Measurements from ENCODE around the gene PAX8. TPM values are rescaled to one million over a fixed set of nuclear protein-coding genes. Genes with fewer than 3 reads are reported as not detected.

PAX8 gene
- total and polyA plus RNA-seq, 2 of the 13 experiments (the other 11 are each of a cell fraction or from before 2014, with no cell fraction given), result 1.5 to 8.8 TPM

DNA sequence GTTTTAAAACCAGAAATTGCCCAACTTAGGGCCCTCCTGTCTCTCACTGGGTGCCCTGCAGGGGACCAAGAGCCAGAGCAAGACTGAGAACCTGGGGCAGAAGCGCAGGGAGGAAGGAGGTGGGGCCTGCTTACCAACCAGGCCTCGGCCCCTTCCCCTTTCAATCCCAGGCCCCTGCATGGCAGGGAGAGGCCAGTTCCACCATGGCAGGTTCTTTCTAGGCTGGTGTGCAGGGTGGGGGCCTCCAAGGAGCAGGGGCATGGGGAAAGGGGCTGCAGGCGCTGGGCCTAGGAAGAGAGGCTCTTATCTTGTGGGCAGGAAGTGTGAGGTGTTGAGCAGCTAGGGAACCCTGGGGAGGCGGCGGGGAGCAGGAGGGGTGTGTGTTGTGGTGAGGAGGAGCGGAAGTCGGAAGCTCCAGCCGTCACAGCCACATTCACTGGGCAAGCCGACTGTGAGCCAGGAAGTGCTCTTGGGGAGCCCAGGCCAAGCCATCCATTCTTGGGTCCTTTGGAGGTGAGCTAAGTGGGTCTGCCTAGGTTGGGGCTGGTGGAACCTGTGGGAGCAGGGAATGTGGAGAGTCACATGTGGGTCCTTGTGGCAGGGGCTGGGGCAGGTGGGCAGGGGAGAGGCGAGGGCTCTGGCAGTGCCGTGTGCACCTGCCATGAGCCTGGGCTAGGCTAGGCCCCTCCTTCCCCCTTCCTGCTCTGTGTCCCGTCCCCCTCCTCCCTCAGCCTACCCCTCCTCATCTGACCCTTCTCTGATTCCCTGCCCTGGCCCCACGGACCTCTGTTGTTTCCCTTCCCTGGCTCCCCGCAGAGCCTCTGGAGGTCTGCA, 105.0 kb downstream of the PAX8 start, which contains the start of gene PSD4 (continued):
- peak; percentile 23 for TF ChIP-seq KDM2A (CRISPR knock-in tag; IDR thresholded peaks at IDR 0.05; ENCODE audit: borderline replicate concordance, low read depth)
- no peak for TF ChIP-seq ZNF777 (CRISPR knock-in tag; IDR thresholded peaks at IDR 0.05)
- TF ChIP-seq ZNF878 (CRISPR knock-in tag; IDR thresholded peaks at IDR 0.05), result no peak
- no peak for TF ChIP-seq ZNF431 (CRISPR knock-in tag; IDR thresholded peaks at IDR 0.05; ENCODE audit: borderline replicate concordance, low read depth)
- TF ChIP-seq HMG20B (CRISPR knock-in tag; conservative IDR thresholded peaks at IDR 0.05), result no peak
- no peak for TF ChIP-seq SMARCE1 (IDR thresholded peaks at IDR 0.05; ENCODE audit: borderline replicate concordance)
- TF ChIP-seq, protein P1, sequence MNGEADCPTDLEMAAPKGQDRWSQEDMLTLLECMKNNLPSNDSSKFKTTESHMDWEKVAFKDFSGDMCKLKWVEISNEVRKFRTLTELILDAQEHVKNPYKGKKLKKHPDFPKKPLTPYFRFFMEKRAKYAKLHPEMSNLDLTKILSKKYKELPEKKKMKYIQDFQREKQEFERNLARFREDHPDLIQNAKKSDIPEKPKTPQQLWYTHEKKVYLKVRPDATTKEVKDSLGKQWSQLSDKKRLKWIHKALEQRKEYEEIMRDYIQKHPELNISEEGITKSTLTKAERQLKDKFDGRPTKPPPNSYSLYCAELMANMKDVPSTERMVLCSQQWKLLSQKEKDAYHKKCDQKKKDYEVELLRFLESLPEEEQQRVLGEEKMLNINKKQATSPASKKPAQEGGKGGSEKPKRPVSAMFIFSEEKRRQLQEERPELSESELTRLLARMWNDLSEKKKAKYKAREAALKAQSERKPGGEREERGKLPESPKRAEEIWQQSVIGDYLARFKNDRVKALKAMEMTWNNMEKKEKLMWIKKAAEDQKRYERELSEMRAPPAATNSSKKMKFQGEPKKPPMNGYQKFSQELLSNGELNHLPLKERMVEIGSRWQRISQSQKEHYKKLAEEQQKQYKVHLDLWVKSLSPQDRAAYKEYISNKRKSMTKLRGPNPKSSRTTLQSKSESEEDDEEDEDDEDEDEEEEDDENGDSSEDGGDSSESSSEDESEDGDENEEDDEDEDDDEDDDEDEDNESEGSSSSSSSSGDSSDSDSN (CRISPR knock-in tag; IDR thresholded peaks at IDR 0.05), result peak; percentile 62
- 0 out of 2 replicates have a peak, but pooled peaks have one; percentile 22 for TF ChIP-seq ERF (CRISPR knock-in tag; IDR thresholded peaks at IDR 0.05)
- TF ChIP-seq MTA1 (CRISPR knock-in tag; IDR thresholded peaks at IDR 0.05; ENCODE audit: borderline replicate concordance), result peak; percentile 54; the same call in 1 of the 2 replicates
